Fibroblast of villous mesenchyme (primary cell): ENCODE measurements around the gene ASPSCR1. TPM values are rescaled to one million over a fixed set of nuclear protein-coding genes. Genes with fewer than 3 reads are reported as not detected.

Experiments
- DNase-seq: peaks from one replicate; pipeline ENCODE4 v3.0.0-alpha.2; 2010; ENCODE audit warnings: low read depth
- H3K4me3 ChIP-seq: 2 replicates; pipeline ENCODE4 v1.5.1; 2011; ENCODE audit warnings: low read depth, mild to moderate bottlenecking, low read length
- CTCF ChIP-seq: IDR thresholded peaks from 2 replicates; pipeline ENCODE4 v1.5.1; 2012; ENCODE audit warnings: low read depth, mild to moderate bottlenecking, low read length; ENCODE audit not compliant: insufficient read depth
- total RNA-seq: library from RNA; depleted of rRNA; stranded (reverse); fragments of >200 nt; gene quantifications from 2 replicates; pipeline ENCODE4 v1.2.3, GENCODE V29; 2012

Gene ASPSCR1
- total RNA-seq, 1 donor, result 28.5 TPM

GRCh38 chr17:82025401-82026107 lies 48.1 kb downstream of the ASPSCR1 start:
- H3K4me3 ChIP-seq, result no peak overlapping the region
- no peak for DNase-seq
- no peak for TF ChIP-seq CTCF

GRCh38 chr17:82028246-82028645 lies 50.8 kb downstream of the ASPSCR1 start:
- TF ChIP-seq CTCF, result no peak
- no peak for DNase-seq
- no peak overlapping the region for H3K4me3 ChIP-seq

- no peak for TF ChIP-seq CTCF
- DNase-seq, result no peak
- H3K4me3 ChIP-seq, result no peak overlapping the region
Observed at GRCh38 chr17:82028966-82029365, 51.5 kb downstream of the ASPSCR1 start.

DNA sequence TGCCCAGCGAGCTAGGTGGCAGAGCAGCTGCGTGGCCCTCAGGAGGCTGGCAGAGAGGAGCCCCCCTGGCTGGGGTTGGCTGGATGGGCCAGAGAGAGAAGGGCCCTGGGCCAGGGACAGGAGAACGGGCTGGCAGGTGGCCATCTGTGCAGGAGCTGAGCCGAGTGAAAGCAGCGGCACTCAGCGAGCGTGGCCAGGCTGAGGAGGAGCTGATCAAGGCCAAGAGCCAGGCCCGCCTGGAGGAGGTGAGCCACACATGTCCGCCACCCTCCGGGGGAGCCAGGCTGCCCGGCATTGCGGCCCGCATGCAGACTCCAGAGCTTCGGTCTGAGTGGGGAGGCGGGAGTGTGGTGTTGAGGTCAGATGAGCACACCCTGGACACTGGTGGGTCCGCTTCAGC lies 52.0 kb downstream of the ASPSCR1 start:
- no peak for DNase-seq
- TF ChIP-seq CTCF, result no peak
- H3K4me3 ChIP-seq, result no peak overlapping the region

- no peak overlapping the region for H3K4me3 ChIP-seq
- TF ChIP-seq CTCF, result no peak
- no peak for DNase-seq
Observed at GRCh38 chr17:82029990-82030469, 52.6 kb downstream of the ASPSCR1 start.

DNA sequence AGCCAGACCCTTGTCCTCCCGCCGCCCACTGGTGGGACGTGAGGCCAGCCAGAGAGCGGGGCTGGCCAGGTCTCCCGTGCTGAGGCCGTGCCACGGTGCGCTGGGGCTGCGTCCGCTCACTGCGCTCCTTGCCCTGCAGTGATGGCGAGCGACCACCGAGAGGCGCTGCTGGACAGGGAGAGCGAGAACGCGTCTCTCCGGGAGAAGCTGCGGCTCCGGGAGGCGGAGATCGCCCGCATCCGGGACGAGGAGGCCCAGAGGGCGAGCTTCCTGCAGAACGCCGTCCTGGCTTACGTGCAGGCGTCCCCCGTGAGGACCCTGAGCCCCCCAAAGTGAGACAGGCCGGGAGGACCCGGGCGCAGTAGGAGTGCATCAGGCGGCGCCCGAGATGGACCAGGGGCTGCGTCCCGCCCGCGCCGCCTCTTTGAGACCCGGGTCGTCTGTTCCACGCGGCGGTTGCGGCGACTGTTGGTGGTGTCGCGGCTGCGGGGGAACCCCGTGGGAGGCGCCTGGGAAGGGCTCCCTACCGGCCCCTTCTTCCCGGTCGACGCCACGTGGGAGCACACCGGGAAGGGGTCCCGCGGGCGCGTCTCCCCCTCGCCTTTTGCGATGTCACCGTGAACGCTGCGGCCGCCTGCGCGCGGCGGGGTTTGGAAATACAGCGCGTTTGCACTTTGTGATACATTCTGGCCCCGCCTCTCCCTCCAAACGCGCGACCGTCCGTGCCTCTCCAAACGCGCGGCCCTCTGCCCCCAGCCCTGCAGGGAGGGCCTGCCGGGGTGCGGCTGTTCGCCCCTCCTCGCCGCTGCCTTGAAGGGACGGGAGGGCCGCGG lies 53.3 kb downstream of the ASPSCR1 start:
- peak; percentile 50 for TF ChIP-seq CTCF
- peak; percentile 86 for DNase-seq
- peak overlapping the region; percentile 65 for H3K4me3 ChIP-seq
